ENCODE measurements around the gene SLC9A4.

Gene SLC9A4

DNA sequence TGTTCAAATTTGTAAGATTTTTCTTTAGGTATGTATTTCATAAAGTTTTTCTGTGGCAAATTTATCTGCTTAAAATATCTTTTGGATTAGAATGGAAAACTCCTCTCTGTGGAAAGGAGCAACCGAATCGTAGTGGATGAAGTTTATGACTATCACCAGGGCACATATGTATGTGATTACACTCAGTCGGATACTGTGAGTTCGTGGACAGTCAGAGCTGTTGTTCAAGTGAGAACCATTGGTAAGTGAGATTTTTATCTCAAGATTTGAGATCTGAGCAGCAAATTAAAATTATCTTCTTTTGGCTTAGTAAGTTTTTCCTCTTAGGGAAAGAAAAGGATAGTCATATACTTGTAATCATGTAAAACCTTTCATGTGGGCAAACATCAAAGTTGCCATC lies 35.9 kb upstream of the SLC9A4 start:
- ChIA-PET POLR2A (ENCODE audit: low non-redundant PET) (no interaction called here), CTCF (no interaction called here)
- H3K27ac ChIP-seq: no peak overlapping the region
- TF ChIP-seq, protein P1, sequence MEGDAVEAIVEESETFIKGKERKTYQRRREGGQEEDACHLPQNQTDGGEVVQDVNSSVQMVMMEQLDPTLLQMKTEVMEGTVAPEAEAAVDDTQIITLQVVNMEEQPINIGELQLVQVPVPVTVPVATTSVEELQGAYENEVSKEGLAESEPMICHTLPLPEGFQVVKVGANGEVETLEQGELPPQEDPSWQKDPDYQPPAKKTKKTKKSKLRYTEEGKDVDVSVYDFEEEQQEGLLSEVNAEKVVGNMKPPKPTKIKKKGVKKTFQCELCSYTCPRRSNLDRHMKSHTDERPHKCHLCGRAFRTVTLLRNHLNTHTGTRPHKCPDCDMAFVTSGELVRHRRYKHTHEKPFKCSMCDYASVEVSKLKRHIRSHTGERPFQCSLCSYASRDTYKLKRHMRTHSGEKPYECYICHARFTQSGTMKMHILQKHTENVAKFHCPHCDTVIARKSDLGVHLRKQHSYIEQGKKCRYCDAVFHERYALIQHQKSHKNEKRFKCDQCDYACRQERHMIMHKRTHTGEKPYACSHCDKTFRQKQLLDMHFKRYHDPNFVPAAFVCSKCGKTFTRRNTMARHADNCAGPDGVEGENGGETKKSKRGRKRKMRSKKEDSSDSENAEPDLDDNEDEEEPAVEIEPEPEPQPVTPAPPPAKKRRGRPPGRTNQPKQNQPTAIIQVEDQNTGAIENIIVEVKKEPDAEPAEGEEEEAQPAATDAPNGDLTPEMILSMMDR (conservative IDR thresholded peaks at IDR 0.05; ENCODE audit: low read depth): no peak
- DNase-seq (ENCODE audit: low spot score): no peak

DNA sequence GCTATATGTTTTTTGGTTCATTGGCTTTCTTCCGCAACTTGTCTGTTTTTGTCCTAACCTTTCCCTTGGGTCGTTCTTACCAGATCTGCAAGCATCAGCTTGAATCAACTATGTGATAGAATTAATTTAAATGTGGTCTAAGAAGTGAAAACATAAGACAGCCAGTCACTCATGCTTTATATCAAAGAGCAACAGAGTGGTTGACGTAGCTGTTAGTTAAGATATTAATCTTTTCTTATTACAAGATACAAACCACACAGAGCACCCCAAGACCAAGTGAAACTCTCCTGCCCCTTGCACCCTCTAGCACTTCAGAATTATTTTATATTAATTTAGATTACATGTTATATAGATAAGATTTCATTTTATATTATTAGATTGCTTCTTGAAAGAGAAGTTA lies 34.9 kb upstream of the SLC9A4 start:
- TF ChIP-seq, protein P1 (conservative IDR thresholded peaks at IDR 0.05; ENCODE audit: low read depth): no peak
- ChIA-PET POLR2A (ENCODE audit: low non-redundant PET) (no interaction called here), CTCF (no interaction called here)

DNA sequence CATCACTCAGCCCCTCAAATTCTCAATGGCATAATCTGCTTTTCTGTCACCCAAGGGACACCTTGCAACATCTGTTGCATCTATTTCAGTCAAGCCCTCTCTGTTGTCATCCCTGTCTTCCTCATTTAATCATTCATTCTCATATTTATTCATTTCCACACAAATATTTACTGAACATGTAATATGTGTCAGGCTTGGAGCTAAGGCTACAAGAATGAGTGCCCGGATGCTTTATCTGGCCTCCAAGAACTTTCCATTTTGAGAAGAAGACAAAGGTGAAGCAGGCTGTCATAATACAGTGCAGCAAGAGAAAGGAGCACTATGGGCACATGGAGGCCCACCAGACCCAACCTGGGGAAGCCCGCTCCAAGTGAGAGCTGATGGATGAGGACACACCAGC lies 34.4 kb upstream of the SLC9A4 start:
- ChIA-PET POLR2A (ENCODE audit: low non-redundant PET) (no interaction called here), CTCF (interaction anchor here (1.0 kb wide), 1 partner anchor 10 kb away, joined by 3 read pairs; no protein-coding TSS in a partner anchor)
- DNase-seq (ENCODE audit: low spot score): no peak
- TF ChIP-seq, protein P1 (conservative IDR thresholded peaks at IDR 0.05; ENCODE audit: low read depth): no peak
- no peak overlapping the region for H3K27ac ChIP-seq

More for the DNA sequence above, 34.9 kb upstream of the SLC9A4 start:
- H3K27ac ChIP-seq: no peak overlapping the region
- no peak for DNase-seq (ENCODE audit: low spot score)

DNA sequence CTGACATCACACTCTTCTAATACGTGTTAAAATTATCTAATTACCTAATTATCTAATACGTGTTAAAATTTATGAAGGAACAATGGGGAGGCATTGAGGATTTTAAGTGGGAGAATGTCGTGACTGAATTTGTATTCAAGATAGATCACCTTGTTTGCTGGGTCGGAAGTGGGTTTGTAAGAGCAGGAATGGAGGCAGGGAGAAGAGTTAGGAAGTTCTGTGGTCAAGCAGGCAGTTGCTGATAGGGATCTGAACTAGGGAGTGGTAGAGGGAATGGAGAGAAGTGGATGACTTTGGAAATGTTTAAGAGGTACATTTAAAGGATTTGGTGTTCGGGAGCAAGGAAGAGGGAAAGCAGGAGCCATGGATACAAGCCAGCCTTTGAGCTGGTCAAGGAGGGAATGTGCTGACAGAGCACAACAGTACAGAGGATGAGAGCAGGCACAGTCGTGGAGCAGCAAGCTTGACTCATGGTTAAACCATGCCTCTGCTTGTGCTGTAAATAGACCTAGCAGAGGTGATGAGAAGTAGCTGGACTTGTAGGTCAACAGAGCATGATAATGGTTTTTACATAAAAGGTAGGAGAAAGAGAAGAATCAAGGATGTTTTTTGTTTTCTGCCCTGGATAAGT lies 33.8 kb upstream of the SLC9A4 start:
- H3K27ac ChIP-seq: no peak overlapping the region
- DNase-seq (ENCODE audit: low spot score): no peak
- ChIA-PET POLR2A (ENCODE audit: low non-redundant PET) (no interaction called here), CTCF (interaction anchor here (0.5 to 1.0 kb wide), 3 partner anchors 9 to 1319 kb away, joined by 3 read pairs; no protein-coding TSS in a partner anchor)
- TF ChIP-seq, protein P1 (conservative IDR thresholded peaks at IDR 0.05; ENCODE audit: low read depth): no peak

DNA sequence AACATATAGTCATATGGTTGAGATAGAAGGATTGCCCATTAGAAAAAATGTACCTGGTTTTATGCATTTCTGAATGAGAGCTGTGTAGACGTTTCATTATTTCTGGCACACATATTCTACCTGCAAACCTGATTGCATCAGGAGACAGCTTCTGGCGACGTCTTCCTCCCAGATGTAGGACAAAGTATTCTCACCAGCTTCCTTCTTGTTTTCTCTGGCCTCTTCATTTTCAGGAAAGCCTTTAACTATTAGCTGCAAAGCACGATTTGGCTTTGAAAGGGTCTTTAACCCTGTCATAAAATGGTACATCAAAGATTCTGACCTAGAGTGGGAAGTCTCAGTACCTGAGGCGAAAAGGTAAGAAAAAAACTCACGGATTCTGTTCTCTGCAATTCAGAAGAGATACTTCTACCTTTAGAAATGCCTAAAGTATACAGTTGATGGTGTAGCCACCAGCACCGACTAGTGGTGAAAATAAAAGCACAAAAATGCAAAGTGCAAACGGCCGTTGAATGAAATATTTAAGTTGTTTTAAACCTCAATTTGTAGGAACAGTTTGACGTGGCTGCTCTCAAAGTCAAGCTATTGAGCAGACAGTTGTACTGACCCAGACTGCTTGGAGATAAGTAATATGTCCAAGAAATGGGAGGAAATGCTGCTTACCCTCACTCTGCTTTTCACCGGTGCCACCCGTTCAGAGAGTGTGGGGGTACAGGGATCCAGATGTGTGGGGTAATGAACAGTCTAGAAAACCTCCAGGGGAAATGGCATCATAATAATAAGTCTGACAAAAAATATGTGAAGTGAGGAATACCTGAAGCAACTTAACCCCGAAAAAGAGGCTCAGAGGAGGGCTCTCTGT lies 29.8 kb upstream of the SLC9A4 start:
- ChIA-PET CTCF (interaction anchor here (0.6 to 1.0 kb wide), 7 partner anchors 16 to 827 kb away, joined by 3 to 5 read pairs (median 3); no protein-coding TSS in a partner anchor), POLR2A (ENCODE audit: low non-redundant PET) (no interaction called here)
- TF ChIP-seq, protein P1 (conservative IDR thresholded peaks at IDR 0.05; ENCODE audit: low read depth): peak; percentile 70
- no peak overlapping the region for H3K27ac ChIP-seq
- DNase-seq (ENCODE audit: low spot score): peak; percentile 12

DNA sequence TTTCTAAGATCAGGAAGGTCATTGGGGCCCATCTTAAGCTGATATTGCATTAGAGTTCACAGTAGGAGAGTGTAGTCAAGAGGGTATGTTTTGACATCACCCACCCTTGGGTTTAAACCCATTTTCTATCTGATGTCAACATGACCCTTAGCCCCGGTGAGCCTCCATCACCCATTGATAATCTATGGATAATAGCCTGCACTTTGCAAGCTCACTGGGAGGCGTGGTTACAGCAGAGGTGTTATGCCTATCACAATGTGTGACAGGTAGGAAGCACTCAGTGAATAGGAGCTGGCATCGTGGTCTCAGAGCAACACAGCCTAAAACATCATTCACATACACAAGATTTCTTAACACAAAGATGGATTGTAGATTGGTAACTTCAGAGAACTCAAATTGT lies 28.8 kb upstream of the SLC9A4 start:
- ChIA-PET CTCF (interaction anchor here (0.6 to 1.0 kb wide), 2 partner anchors 208 to 286 kb away, joined by 3 to 5 read pairs; no protein-coding TSS in a partner anchor), POLR2A (ENCODE audit: low non-redundant PET) (no interaction called here)
- no peak overlapping the region for H3K27ac ChIP-seq
- TF ChIP-seq, protein P1 (conservative IDR thresholded peaks at IDR 0.05; ENCODE audit: low read depth): no peak
- no peak for DNase-seq (ENCODE audit: low spot score)
